Measurements from ENCODE around the gene SMARCAL1. TPM values are rescaled to one million over a fixed set of nuclear protein-coding genes. Genes with fewer than 3 reads are reported as not detected.

SMARCAL1 gene
- total and polyA plus RNA-seq, 8 donors: 5.8 to 152 (median 18.3) TPM

DNA sequence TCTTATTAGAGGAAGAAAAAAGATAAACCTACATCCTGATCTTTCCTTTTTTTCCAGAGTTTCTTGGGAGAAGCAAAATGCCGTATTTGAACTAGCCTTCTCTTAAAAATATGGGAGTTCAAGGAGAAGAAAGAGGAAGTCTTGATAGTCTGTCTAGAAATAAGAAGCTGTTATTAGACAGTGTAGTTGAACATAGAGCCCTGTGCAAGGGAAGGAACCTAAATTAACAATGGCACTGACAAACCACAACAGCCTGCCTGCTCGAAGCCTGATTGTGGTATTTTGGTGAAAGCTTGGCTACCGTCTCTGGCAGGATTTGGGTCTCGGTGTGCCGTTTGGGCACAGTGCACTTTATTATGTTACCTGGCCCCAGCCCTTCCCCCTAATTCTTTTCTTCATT is 17.1 kb downstream of the SMARCAL1 start:
- intact Hi-C loops (cut with DNase I; ENCODE audit: low total_unique reads): no loop called here

DNA sequence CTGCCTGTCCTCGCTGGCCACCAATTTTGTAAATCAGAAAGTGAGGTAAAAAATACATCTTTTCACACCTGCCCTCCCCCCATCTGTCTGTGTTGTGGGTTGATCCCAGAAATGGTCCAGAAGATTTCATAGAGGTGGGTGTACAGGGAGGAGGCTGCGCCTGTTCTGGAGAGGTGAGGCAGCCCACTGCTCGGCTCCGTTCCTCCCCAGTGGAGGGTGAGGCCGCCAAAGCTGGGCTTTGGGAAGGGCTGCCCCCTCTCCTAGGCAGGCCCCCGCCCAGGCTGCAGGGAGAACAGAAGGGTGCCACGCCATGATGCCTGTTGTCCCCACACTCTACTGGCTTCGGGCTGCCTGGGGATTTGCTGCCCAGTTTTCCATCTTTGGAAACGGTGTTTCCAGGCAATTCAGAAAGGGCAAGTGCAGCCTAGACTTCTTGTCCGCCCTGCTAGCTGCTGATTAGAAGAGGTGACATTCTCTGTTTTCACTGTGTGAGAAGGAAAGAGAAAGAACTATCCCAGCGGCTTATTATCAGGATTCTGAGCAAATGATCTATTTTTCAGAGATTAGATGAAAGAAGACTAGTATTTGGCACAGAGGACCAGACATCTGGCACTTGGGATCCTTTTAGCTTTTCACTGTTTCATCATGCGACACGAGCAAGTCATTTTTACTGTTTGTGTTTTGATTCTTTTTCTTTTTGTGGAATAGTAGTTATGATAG is 18.7 kb downstream of the SMARCAL1 start:
- H3K4me3 ChIP-seq: no peak overlapping the region
- TF ChIP-seq EP300 (IDR thresholded peaks at IDR 0.05): no peak
- TF ChIP-seq, protein P1, sequence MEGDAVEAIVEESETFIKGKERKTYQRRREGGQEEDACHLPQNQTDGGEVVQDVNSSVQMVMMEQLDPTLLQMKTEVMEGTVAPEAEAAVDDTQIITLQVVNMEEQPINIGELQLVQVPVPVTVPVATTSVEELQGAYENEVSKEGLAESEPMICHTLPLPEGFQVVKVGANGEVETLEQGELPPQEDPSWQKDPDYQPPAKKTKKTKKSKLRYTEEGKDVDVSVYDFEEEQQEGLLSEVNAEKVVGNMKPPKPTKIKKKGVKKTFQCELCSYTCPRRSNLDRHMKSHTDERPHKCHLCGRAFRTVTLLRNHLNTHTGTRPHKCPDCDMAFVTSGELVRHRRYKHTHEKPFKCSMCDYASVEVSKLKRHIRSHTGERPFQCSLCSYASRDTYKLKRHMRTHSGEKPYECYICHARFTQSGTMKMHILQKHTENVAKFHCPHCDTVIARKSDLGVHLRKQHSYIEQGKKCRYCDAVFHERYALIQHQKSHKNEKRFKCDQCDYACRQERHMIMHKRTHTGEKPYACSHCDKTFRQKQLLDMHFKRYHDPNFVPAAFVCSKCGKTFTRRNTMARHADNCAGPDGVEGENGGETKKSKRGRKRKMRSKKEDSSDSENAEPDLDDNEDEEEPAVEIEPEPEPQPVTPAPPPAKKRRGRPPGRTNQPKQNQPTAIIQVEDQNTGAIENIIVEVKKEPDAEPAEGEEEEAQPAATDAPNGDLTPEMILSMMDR (IDR thresholded peaks at IDR 0.05): no peak
- no peak for TF ChIP-seq POLR2AphosphoS5 (IDR thresholded peaks at IDR 0.05)
- no peak for TF ChIP-seq POLR2A (IDR thresholded peaks at IDR 0.05)

More for the DNA sequence above, 17.1 kb downstream of the SMARCAL1 start:
- peaks cover 60 to 100% (median 99%) of the 10 kb centered on the region in 4 donors for H3K36me3 ChIP-seq
- no peak overlapping the region for H3K27ac ChIP-seq
- no peaks in the 10 kb centered on the region for H3K27me3 ChIP-seq
- H3K9me3 ChIP-seq: no peaks in the 10 kb centered on the region
- H3K4me3 ChIP-seq: no peak overlapping the region
- 85 to 94% (median 92%) methylated on average over 5 of the region's 5 CpGs for WGBS, 5 donors
- no peaks in the 10 kb centered on the region for H3K4me1 ChIP-seq
- DNase-seq: no peak
- TF ChIP-seq POLR2AphosphoS5 (IDR thresholded peaks at IDR 0.05) (no peak), EP300 (IDR thresholded peaks at IDR 0.05) (no peak), POLR2A (IDR thresholded peaks at IDR 0.05) (no peak)
- TF ChIP-seq, protein P1 (IDR thresholded peaks at IDR 0.05): no peak

DNA sequence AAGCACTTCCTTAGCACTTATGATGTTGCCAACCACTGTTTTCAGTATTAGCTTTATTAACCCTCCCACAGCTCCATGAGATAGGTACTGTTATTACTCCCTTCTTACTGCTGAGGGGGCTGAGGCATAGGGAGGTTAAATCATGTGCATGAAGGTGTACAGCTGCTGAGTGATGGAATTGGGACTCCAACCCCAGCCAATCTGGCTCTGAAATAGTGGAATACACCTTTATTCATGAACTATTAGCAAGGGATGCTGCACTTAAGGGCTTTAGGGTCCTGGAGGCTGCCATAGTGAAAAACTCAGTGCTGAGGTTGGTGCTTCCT is 19.2 kb downstream of the SMARCAL1 start:
- Histone ChIP-seq H3K36me3 (peaks cover 66 to 100% (median 99%) of the 10 kb centered on the region in 4 donors), H3K4me1 (no peaks in the 10 kb centered on the region), H3K4me3 (no peak overlapping the region), H3K27me3 (no peaks in the 10 kb centered on the region), H3K27ac (no peak overlapping the region), H3K9me3 (no peaks in the 10 kb centered on the region)
- no peak for DNase-seq
- intact Hi-C loops (cut with DNase I; ENCODE audit: low total_unique reads): no loop called here
- TF ChIP-seq POLR2AphosphoS5 (IDR thresholded peaks at IDR 0.05) (no peak), EP300 (IDR thresholded peaks at IDR 0.05) (no peak)
- TF ChIP-seq, protein P1 (IDR thresholded peaks at IDR 0.05): no peak

More for the DNA sequence above, 18.7 kb downstream of the SMARCAL1 start:
- no peaks in the 10 kb centered on the region for H3K4me1 ChIP-seq
- no peaks in the 10 kb centered on the region for H3K9me3 ChIP-seq
- no peak for DNase-seq
- intact Hi-C loops (cut with DNase I; ENCODE audit: low total_unique reads): no loop called here
- WGBS, 5 donors: 84 to 91% (median 90%) methylated on average over 10 to 13 of the region's 13 CpGs
- H3K27ac ChIP-seq: no peak overlapping the region
- no peaks in the 10 kb centered on the region for H3K27me3 ChIP-seq
- peaks cover 63 to 100% (median 99%) of the 10 kb centered on the region in 4 donors for H3K36me3 ChIP-seq

DNA sequence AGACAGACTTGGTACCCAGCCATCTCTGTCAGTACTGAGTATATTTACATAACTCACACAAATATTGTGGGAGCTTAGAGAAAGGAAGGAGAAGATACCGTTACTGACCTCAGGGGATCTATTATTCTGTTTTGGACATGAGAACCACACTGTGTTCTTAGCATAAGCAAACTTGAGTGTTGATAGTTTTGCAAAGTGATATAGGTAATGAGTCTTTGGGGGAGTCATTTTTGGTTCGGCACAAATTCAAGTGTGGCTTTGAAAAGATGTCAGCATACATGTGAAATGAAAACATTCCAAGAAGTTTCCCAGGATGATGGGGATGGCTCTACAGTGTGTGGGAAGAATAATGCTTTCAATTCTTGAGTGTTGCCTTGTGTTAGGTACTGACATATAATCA is 24.1 kb downstream of the SMARCAL1 start:
- Histone ChIP-seq H3K4me3 (no peak overlapping the region), H3K9me3 (no peaks in the 10 kb centered on the region), H3K27ac (no peak overlapping the region), H3K27me3 (no peaks in the 10 kb centered on the region), H3K36me3 (peaks cover 58 to 100% (median 100%) of the 10 kb centered on the region in 4 donors), H3K4me1 (no peaks in the 10 kb centered on the region)
- TF ChIP-seq, protein P1 (IDR thresholded peaks at IDR 0.05): no peak
- no peak for TF ChIP-seq EP300 (IDR thresholded peaks at IDR 0.05)
- no peak for TF ChIP-seq POLR2AphosphoS5 (IDR thresholded peaks at IDR 0.05)
- WGBS, 5 donors: 57 to 73% (median 66%) methylated on average over 2 of the region's 2 CpGs
- intact Hi-C loops (cut with DNase I; ENCODE audit: low total_unique reads): no loop called here
- no peak for DNase-seq
